Mucosa of descending colon (tissue), 3 donors: Measurements from ENCODE around the gene C10orf67. TPM values are rescaled to one million over a fixed set of nuclear protein-coding genes. Genes with fewer than 3 reads are reported as not detected.

ENCODE experiments used
- ATAC-seq: fragments of 200-7000 bp; cut with Tn5 transposase; one replicate; pipeline ENCODE4 v1.9.1; 2020; ENCODE audit warnings: mild to moderate bottlenecking, moderate library complexity
- DNase-seq, 3 donors: peaks; one replicate each; pipeline ENCODE4 v3.0.0-alpha.2; 2020
- H3K36me3 ChIP-seq: fragments of 200-600 bp; one replicate; pipeline ENCODE4 v1.8.0; 2021; ENCODE audit warnings: low read depth, mild to moderate bottlenecking
- H3K4me1 ChIP-seq: fragments of 200-600 bp; one replicate; pipeline ENCODE4 v1.8.0; 2021; ENCODE audit warnings: low read depth, mild to moderate bottlenecking
- H3K4me3 ChIP-seq: fragments of 200-600 bp; one replicate; pipeline ENCODE4 v1.8.0; 2021; ENCODE audit warnings: mild to moderate bottlenecking
- H3K9me3 ChIP-seq: fragments of 200-600 bp; one replicate; pipeline ENCODE4 v1.8.0; 2021; ENCODE audit warnings: mild to moderate bottlenecking
- intact Hi-C, 2 donors: fragments of 100-400 bp; cut with DNase I in 1 of 2; cut with micrococcal nuclease in 1 of 2; formaldehyde crosslinking; loops; one replicate each; pipeline versions ENCODE4 v1.11.0 to v1.11.1; 2022; cut with DNase I, micrococcal nuclease
- total RNA-seq, 3 donors: library from RNA; stranded (reverse); fragmentation: NEBNext Ultra II Directional in 2 of 3; extraction: Animal tissue kit (Norgen Biotek cat#: 25700) in 2 of 3; gene quantifications; one replicate each; pipeline versions ENCODE4 v1.2.1 to v1.2.4, GENCODE V29; 2021 to 2023
- TF ChIP-seq, protein P1 (sequence below): fragments of 200-600 bp; IDR thresholded peaks from one replicate; pipeline ENCODE4 v1.8.0; 2022; ENCODE audit warnings: antibody characterized with exemption, mild to moderate bottlenecking
- donor health status: DM: no; HTN: no; CAD: no; lungs with moderate emphysema.
- donor health status: DM: no; HTN: no; CAD: no.
- donor health status: DM: no; HTN: yes; CAD: no.

The C10orf67 gene
- total RNA-seq, 3 donors from 2014 or later = not detected

DNA sequence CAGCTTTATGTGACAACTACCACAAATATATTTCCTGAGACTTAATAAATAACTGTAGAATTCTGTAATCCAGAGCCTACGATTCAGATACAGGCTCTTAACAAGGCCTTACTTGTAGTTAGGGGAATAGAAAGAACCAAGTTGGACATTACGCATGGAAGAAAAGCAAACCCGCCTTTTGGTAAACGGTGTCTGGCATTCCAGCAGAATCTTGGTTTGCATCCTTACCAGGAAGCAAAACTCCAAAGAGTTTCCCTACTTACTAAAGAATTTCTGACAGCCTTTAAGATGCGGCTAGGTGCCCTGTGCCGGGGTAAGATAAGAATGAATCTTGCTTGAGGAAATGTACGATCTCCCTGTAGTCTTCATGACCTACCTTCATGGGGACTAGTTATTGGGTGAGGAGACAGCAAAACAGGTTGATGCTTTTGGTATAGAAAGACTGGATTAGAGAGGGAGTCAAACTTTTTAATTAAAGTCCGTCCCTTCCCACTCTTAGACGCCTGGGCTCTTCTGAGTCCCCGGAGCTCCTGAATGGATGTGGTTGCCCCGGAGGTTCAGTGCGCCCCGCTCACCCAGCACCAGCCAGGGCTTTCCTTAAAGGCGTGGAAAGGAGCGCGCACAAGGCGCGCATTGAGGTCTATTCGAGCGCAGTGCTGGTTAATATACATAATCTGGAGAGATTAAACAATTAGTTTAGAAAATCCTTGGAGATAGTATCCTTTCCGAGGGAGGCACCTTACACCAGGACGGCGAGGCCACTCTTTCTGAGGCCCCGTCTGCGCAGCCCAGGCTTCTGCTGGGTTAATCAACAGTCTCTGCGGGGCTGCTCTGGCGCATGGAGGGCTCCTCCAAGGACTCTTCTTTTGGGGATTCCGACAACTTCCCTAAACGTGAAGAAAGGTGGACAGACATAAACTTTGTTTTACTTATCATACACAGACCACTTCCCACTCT, 140.9 kb downstream of the C10orf67 start:
- DNase-seq (no peak), ATAC-seq (no peak)
- no peaks in the 10 kb centered on the region for H3K4me1 ChIP-seq
- no peaks in the 10 kb centered on the region for H3K36me3 ChIP-seq
- no peak overlapping the region for H3K4me3 ChIP-seq
- no peaks in the 10 kb centered on the region for H3K9me3 ChIP-seq
- TF ChIP-seq, protein P1, sequence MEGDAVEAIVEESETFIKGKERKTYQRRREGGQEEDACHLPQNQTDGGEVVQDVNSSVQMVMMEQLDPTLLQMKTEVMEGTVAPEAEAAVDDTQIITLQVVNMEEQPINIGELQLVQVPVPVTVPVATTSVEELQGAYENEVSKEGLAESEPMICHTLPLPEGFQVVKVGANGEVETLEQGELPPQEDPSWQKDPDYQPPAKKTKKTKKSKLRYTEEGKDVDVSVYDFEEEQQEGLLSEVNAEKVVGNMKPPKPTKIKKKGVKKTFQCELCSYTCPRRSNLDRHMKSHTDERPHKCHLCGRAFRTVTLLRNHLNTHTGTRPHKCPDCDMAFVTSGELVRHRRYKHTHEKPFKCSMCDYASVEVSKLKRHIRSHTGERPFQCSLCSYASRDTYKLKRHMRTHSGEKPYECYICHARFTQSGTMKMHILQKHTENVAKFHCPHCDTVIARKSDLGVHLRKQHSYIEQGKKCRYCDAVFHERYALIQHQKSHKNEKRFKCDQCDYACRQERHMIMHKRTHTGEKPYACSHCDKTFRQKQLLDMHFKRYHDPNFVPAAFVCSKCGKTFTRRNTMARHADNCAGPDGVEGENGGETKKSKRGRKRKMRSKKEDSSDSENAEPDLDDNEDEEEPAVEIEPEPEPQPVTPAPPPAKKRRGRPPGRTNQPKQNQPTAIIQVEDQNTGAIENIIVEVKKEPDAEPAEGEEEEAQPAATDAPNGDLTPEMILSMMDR = no peak
- intact Hi-C loops = no loop called here

DNA sequence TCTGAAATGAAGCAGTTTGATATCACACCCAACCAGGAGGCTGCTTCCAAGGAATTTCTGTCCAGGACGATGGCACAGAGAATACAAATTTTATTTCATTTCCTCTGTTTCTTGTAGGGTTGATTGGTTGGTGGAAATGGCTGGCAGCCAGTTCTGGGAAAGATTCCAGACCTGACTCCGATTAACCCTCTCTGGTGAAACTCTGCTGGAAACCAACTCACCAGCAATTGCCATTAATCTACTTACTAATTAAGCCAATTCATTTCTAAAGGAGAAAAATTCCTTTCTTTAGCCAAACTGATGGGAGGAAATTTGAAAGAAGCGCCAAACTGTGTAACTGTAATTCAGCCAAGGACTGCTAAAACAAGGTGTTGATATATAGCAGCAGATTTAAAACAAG, 141.8 kb downstream of the C10orf67 start:
- Histone ChIP-seq H3K36me3 (no peaks in the 10 kb centered on the region), H3K4me3 (no peak overlapping the region), H3K9me3 (no peaks in the 10 kb centered on the region), H3K4me1 (no peaks in the 10 kb centered on the region)
- TF ChIP-seq, protein P1 = no peak
- ATAC-seq (no peak), DNase-seq (no peak)
- intact Hi-C loops = no loop called here

DNA sequence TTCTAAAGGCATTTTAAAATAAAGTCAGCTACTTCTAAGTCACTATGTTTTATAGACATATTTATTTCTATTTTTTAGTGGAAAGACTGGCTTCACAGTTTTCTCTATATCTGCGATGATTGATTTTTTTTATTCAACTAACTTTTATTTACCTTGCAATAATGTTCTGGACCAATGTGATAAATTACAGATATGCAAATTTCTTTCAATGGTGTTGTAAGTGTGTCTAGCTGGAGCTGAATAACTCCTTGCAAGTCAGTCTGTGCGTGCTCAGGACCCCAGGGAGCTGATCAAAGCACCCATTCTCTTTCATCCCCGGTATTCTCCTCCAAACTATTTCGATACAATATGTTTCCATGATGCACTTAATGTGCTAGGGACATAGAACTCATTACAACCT, 142.8 kb downstream of the C10orf67 start:
- TF ChIP-seq, protein P1 = no peak
- ATAC-seq = no peak
- DNase-seq = no peak
- H3K4me1 ChIP-seq = no peaks in the 10 kb centered on the region
- H3K4me3 ChIP-seq = no peak overlapping the region
- H3K9me3 ChIP-seq = no peaks in the 10 kb centered on the region
- H3K36me3 ChIP-seq = no peaks in the 10 kb centered on the region
- intact Hi-C loops = no loop called here

DNA sequence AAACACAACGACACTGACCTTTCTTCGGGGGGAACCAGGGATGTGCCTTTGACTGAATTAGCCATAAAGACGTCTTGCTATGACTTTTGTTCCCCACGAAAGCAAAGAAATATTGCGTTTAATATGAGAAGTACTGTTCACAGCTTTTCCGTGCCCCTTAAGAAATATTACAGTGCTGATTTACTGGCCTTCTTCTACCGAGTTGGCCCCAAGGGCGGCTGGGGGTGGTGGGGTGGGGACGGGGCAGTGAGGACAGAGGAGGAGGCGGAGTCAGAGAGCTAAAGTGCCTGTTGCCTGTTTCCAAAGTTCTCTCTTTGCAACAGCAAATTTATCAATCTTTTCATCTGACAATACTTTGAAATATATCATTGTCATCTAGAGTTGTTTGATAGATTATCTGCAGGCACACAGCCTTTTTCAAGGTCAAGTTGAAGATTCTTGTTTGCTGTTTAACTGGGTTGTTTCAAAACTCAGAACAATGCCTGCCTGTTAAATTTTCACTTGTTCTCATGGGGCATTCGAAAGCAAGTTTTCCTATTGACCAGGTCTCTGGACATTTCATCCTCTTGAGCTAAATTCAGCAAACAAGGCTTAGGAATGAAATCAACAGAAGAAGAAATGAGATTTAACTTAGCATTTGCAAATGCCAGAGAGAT, 143.5 kb downstream of the C10orf67 start:
- Histone ChIP-seq H3K36me3 (no peaks in the 10 kb centered on the region), H3K4me1 (no peaks in the 10 kb centered on the region), H3K4me3 (no peak overlapping the region), H3K9me3 (no peaks in the 10 kb centered on the region)
- ATAC-seq (no peak), DNase-seq (no peak)
- TF ChIP-seq, protein P1 = no peak
- intact Hi-C loops = no loop called here

DNA sequence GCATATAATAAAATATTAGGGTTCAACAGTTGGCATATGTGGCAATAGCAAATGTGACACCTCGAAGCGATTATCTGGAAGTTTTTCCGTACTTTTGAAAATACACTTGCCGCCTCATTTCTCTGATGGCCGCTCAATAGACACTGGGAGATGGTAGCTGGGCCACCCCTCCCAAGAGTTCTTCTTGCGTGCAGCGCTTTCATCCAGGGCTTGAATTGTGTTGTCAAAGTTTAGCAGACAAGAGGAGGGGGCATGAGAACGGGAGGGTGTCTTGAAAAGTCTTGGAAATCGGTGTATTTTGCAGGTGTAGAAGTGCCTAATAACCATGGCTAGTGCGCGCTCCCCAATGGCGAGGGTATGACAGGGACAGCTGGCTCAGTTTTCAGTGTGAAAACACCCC, 144.0 kb downstream of the C10orf67 start:
- intact Hi-C loops = no loop called here
- DNase-seq (no peak), ATAC-seq (no peak)
- H3K36me3 ChIP-seq = no peaks in the 10 kb centered on the region
- no peaks in the 10 kb centered on the region for H3K4me1 ChIP-seq
- H3K4me3 ChIP-seq = no peak overlapping the region
- TF ChIP-seq, protein P1 = no peak
- no peaks in the 10 kb centered on the region for H3K9me3 ChIP-seq
